GM18505 (cell line): Measurements from ENCODE around the gene HYCC1.

Experiments used
- ATAC-seq: cut with Tn5 transposase; IDR thresholded peaks from one replicate; pipeline ENCODE4 v1.9.1; 2021; ENCODE audit not compliant: unreplicated experiment
- POLR2A ChIP-seq: IDR thresholded peaks from 4 replicates; pipeline ENCODE4 v1.6.1; 2011; ENCODE audit warnings: borderline replicate concordance; ENCODE audit not compliant: insufficient read depth, insufficient read length; ENCODE audit errors: extremely low read depth

The HYCC1 gene

GRCh38 chr7:23004247-23004520, 9.7 kb downstream of the HYCC1 start:
- no peak for ATAC-seq
- TF ChIP-seq POLR2A: no peak

GRCh38 chr7:23003505-23004246, 10.3 kb downstream of the HYCC1 start:
- no peak for ATAC-seq
- no peak for TF ChIP-seq POLR2A

GRCh38 chr7:23002698-23003097, 11.2 kb downstream of the HYCC1 start:
- TF ChIP-seq POLR2A: no peak
- ATAC-seq: no peak

- TF ChIP-seq POLR2A: no peak
- no peak for ATAC-seq
Measured at GRCh38 chr7:23001610-23002009, 12.3 kb downstream of the HYCC1 start.

GRCh38 chr7:23000597-23001360, 13.2 kb downstream of the HYCC1 start:
- TF ChIP-seq POLR2A: no peak
- no peak for ATAC-seq

- ATAC-seq: no peak
- TF ChIP-seq POLR2A: no peak
Measured at GRCh38 chr7:22998519-22998896, 15.4 kb downstream of the HYCC1 start.

GRCh38 chr7:22997871-22998518, 15.9 kb downstream of the HYCC1 start:
- no peak for ATAC-seq
- no peak for TF ChIP-seq POLR2A

- no peak for ATAC-seq
- no peak for TF ChIP-seq POLR2A
Measured at GRCh38 chr7:22996470-22996869, 17.5 kb downstream of the HYCC1 start.

- no peak for ATAC-seq
- no peak for TF ChIP-seq POLR2A
Measured at GRCh38 chr7:22995011-22995410, 18.9 kb downstream of the HYCC1 start.

GRCh38 chr7:22992874-22993840, 20.8 kb downstream of the HYCC1 start:
- no peak for ATAC-seq
- no peak for TF ChIP-seq POLR2A

- no peak for TF ChIP-seq POLR2A
- ATAC-seq: no peak
Measured at GRCh38 chr7:22990588-22990949, 23.4 kb downstream of the HYCC1 start.

- TF ChIP-seq POLR2A: no peak
- ATAC-seq: no peak
Measured at GRCh38 chr7:22989643-22990587, 24.0 kb downstream of the HYCC1 start.
